ENCODE results near the gene MTTP. TPM values are rescaled to one million over a fixed set of nuclear protein-coding genes. Genes with fewer than 3 reads are reported as not detected.

The MTTP gene
- total and polyA plus RNA-seq, 12 donors = 0.16 to 0.98 (median 0.31) TPM; not detected in 1

GRCh38 chr4:99536271-99536670 lies 38.4 kb upstream of the MTTP start:
- Histone ChIP-seq H3K27me3 (no peaks in the 10 kb centered on the region), H3K27ac (no peak overlapping the region), H3K4me1 (replicated peaks in 1 of 2) (no peaks in the 10 kb centered on the region), H3K36me3 (replicated peaks in 1 of 2) (no peaks in the 10 kb centered on the region), H3K4me3 (no peak overlapping the region), H3K9me3 (replicated peaks in 1 of 3) (no peaks in the 10 kb centered on the region)
- WGBS, 4 donors = 23 to 54% (median 37%) methylated on average over 1 to 2 of the region's 2 CpGs
- intact Hi-C loops (cut with DNase I) = no loop called here
- DNase-seq = no peak
- TF ChIP-seq POLR2A (IDR thresholded peaks at IDR 0.05) = no peak
- TF ChIP-seq, protein P1, sequence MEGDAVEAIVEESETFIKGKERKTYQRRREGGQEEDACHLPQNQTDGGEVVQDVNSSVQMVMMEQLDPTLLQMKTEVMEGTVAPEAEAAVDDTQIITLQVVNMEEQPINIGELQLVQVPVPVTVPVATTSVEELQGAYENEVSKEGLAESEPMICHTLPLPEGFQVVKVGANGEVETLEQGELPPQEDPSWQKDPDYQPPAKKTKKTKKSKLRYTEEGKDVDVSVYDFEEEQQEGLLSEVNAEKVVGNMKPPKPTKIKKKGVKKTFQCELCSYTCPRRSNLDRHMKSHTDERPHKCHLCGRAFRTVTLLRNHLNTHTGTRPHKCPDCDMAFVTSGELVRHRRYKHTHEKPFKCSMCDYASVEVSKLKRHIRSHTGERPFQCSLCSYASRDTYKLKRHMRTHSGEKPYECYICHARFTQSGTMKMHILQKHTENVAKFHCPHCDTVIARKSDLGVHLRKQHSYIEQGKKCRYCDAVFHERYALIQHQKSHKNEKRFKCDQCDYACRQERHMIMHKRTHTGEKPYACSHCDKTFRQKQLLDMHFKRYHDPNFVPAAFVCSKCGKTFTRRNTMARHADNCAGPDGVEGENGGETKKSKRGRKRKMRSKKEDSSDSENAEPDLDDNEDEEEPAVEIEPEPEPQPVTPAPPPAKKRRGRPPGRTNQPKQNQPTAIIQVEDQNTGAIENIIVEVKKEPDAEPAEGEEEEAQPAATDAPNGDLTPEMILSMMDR (IDR thresholded peaks at IDR 0.05) = no peak

GRCh38 chr4:99536848-99537247 lies 37.8 kb upstream of the MTTP start:
- H3K36me3 ChIP-seq (replicated peaks in 1 of 2) = no peaks in the 10 kb centered on the region
- H3K4me1 ChIP-seq (replicated peaks in 1 of 2) = no peaks in the 10 kb centered on the region
- TF ChIP-seq, protein P1 (IDR thresholded peaks at IDR 0.05) = no peak
- no peak for TF ChIP-seq POLR2A (IDR thresholded peaks at IDR 0.05)
- WGBS, 4 donors = 42 to 57% (median 55%) methylated on average over 2 of the region's 2 CpGs
- H3K27me3 ChIP-seq = no peaks in the 10 kb centered on the region
- DNase-seq = no peak
- intact Hi-C loops (cut with DNase I) = no loop called here
- H3K27ac ChIP-seq = no peak overlapping the region
- no peaks in the 10 kb centered on the region for H3K9me3 ChIP-seq (replicated peaks in 1 of 3)
- no peak overlapping the region for H3K4me3 ChIP-seq

- 62 to 91% (median 71%) methylated on average over 4 of the region's 4 CpGs for WGBS, 4 donors
- no peak overlapping the region for H3K4me3 ChIP-seq
- intact Hi-C loops (cut with DNase I) = no loop called here
- no peaks in the 10 kb centered on the region for H3K27me3 ChIP-seq
- no peaks in the 10 kb centered on the region for H3K4me1 ChIP-seq (replicated peaks in 1 of 2)
- H3K27ac ChIP-seq = no peak overlapping the region
- no peaks in the 10 kb centered on the region for H3K36me3 ChIP-seq (replicated peaks in 1 of 2)
- TF ChIP-seq POLR2A (IDR thresholded peaks at IDR 0.05) = no peak
- TF ChIP-seq, protein P1 (IDR thresholded peaks at IDR 0.05) = no peak
- DNase-seq = no peak
- no peaks in the 10 kb centered on the region for H3K9me3 ChIP-seq (replicated peaks in 1 of 3)
Observed at GRCh38 chr4:99537674-99538073, 37.0 kb upstream of the MTTP start.

DNA sequence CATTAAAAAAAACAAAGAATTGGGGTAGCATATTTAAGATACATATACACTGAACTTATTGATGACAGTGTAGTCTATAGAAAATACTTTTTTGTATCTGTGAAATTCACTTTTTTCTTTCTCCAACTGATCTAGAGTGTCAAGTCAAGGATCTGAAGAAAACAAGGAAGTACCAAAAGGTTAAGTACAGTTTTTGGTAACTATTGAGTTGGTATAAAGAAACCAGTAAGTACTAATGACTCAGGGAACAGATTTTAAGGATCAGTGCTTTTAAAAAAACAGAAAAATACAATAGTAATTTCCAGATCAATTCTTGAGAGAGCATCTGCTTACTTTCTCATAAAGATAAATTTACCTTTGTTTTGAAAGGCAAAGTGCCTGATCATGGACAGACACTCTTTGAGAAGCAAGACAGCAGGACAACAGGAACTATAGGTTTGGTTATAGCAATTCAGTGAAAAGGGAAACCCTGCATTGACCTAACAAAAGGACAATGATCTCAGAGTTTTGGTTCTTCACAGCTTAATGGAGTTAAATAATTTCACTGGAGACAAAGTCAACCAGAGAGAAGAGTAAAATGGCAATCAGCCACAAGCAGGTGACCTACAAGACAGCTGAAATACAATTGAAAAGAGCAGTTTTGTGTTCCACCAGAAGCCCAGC lies 34.2 kb upstream of the MTTP start:
- Histone ChIP-seq H3K4me1 (replicated peaks in 1 of 2) (no peaks in the 10 kb centered on the region), H3K36me3 (replicated peaks in 1 of 2) (no peaks in the 10 kb centered on the region), H3K27me3 (no peaks in the 10 kb centered on the region), H3K4me3 (no peak overlapping the region), H3K27ac (no peak overlapping the region), H3K9me3 (replicated peaks in 1 of 3) (no peaks in the 10 kb centered on the region)
- TF ChIP-seq, protein P1 (IDR thresholded peaks at IDR 0.05) = no peak
- intact Hi-C loops (cut with DNase I) = no loop called here
- DNase-seq = no peak

Measured in adrenal gland (tissue), 12 donors.